ENCODE data around the gene DCDC2B. TPM values are rescaled to one million over a fixed set of nuclear protein-coding genes. Genes with fewer than 3 reads are reported as not detected.

Gene DCDC2B
- total RNA-seq, 1 experiment from 2014 or later = not detected

DNA sequence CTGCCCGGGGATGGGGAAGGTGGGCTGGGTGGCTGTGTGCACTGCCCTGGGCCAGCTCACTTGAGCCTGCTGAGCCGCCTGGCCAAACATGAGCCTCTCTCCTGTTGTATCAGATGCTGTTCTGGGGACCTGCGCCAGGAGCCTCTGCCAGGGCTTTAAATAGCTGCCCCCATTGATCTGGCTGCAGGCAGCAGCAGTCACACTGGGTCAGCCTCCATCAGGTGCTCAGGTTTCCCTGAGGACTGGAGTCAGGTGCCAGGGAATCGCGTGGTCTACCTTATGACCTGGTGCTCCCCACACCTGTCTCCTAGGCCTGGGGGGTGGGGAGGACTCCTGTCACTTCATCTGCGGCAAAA is 9.2 kb upstream of the DCDC2B start:
- no peak for DNase-seq (ENCODE audit: low spot score)
- intact Hi-C loops (cut with micrococcal nuclease; ENCODE audit: unreplicated experiment) = no loop called here
- ChIA-PET POLR2A (ENCODE audit: low non-redundant PET) (no interaction called here), CTCF (no interaction called here)
- Histone ChIP-seq H3K4me3 (ENCODE audit: low read depth, low read length, poor library complexity, severe bottlenecking) (peak overlapping the region; percentile 62), H3K27ac (ENCODE audit: low read depth, low read length, poor library complexity, severe bottlenecking) (peak overlapping the region; percentile 75), H3K27me3 (replicated peaks; ENCODE audit: insufficient read depth, low read depth, low read length, poor library complexity) (no peaks in the 10 kb centered on the region), H3K36me3 (ENCODE audit: insufficient read depth, low read length, poor library complexity, severe bottlenecking) (peaks cover 27% of the 10 kb centered on the region), H3K4me1 (ENCODE audit: insufficient read depth, low read length, poor library complexity, severe bottlenecking) (peaks cover 14% of the 10 kb centered on the region), H3K9me3 (ENCODE audit: low read depth, low read length, poor library complexity, severe bottlenecking) (no peaks in the 10 kb centered on the region)
- TF ChIP-seq CTCF (conservative IDR thresholded peaks at IDR 0.05; ENCODE audit: low read depth, low read length) (no peak), EZH2 (IDR thresholded peaks at IDR 0.05; ENCODE audit: borderline replicate concordance, low read depth, low read length, poor library complexity, severe bottlenecking) (no peak)
- BruUV-seq (replicated peaks) = no TSS peak

DNA sequence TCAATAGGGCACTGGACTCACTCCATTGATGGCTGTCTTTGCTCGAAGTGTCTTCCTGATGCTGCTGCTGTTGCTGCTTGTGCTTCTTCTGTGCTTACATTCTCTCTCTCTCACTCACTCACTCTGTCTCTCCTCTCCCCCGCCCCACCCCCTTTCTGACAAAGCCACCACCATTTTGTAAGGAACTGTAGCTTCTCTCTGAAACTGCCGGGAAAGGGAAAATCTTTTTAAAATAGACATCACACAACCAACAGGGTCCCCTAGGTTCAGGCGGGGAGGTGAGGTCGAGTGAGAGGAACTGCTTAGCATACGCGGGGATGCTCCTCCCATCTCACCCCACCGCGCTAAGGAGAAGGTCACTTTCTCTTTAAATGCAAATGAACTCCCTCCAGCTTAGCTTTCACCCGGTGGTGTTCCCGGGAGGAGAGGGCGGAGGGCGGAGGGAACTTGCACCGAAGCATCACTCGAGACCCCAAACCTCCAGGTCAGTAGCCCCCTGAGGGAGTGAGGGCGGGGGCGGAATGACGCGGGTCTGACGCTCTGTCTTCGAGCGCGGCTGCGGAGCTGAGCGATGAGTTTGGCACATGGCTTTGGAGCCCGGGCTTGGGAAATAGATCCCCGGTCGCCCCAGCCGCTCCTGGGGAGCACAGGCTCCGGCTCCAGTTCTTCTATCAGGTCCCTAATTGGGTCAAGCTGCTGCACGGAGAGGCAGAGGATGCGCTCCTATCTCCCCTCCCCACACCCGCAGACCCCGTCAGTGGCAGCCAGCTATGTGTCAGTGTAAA is 8.5 kb upstream of the DCDC2B start, which contains the start of gene CCDC28B:
CCDC28B (plus strand) TSS at position 370 of the 785 bp plus-strand sequence. CDS start 1,341 bp downstream, outside the sequence.
- TF ChIP-seq EZH2 (IDR thresholded peaks at IDR 0.05; ENCODE audit: borderline replicate concordance, low read depth, low read length, poor library complexity, severe bottlenecking) (no peak), CTCF (conservative IDR thresholded peaks at IDR 0.05; ENCODE audit: low read depth, low read length) (no peak)
- Histone ChIP-seq H3K27me3 (replicated peaks; ENCODE audit: insufficient read depth, low read depth, low read length, poor library complexity) (no peaks in the 10 kb centered on the region), H3K27ac (ENCODE audit: low read depth, low read length, poor library complexity, severe bottlenecking) (peak within 1 kb of the TSS; percentile 75), H3K4me3 (ENCODE audit: low read depth, low read length, poor library complexity, severe bottlenecking) (peak within 1 kb of the TSS; percentile 62), H3K4me1 (ENCODE audit: insufficient read depth, low read length, poor library complexity, severe bottlenecking) (peaks cover 14% of the 10 kb centered on the region), H3K36me3 (ENCODE audit: insufficient read depth, low read length, poor library complexity, severe bottlenecking) (peaks cover 21% of the 10 kb centered on the region), H3K9me3 (ENCODE audit: low read depth, low read length, poor library complexity, severe bottlenecking) (no peaks in the 10 kb centered on the region)
- DNase-seq (ENCODE audit: low spot score) = peak; percentile 71
- ChIA-PET CTCF (interaction anchor here (0.5 to 1.2 kb wide), 4 partner anchors 15 to 136 kb away, joined by 3 to 4 read pairs (median 3); partner anchors contain the start of gene MARCKSL1), POLR2A (ENCODE audit: low non-redundant PET) (interaction anchor here (0.6 kb wide), 1 partner anchor 126 kb away, joined by 6 read pairs; no protein-coding TSS in a partner anchor)
- intact Hi-C loops (cut with micrococcal nuclease; ENCODE audit: unreplicated experiment) = no loop called here
- BruUV-seq (replicated peaks) = no TSS peak

GRCh38 chr1:32201011-32201855 is 7.7 kb upstream of the DCDC2B start:
- BruUV-seq (replicated peaks) = no TSS peak
- peak; percentile 76 for DNase-seq (ENCODE audit: low spot score)
- Histone ChIP-seq H3K27me3 (replicated peaks; ENCODE audit: insufficient read depth, low read depth, low read length, poor library complexity) (no peaks in the 10 kb centered on the region), H3K36me3 (ENCODE audit: insufficient read depth, low read length, poor library complexity, severe bottlenecking) (peaks cover 14% of the 10 kb centered on the region), H3K4me3 (ENCODE audit: low read depth, low read length, poor library complexity, severe bottlenecking) (peak overlapping the region; percentile 62), H3K9me3 (ENCODE audit: low read depth, low read length, poor library complexity, severe bottlenecking) (no peaks in the 10 kb centered on the region), H3K27ac (ENCODE audit: low read depth, low read length, poor library complexity, severe bottlenecking) (peak overlapping the region; percentile 58), H3K4me1 (ENCODE audit: insufficient read depth, low read length, poor library complexity, severe bottlenecking) (peaks cover 14% of the 10 kb centered on the region)
- POLR2A ChIA-PET (ENCODE audit: low non-redundant PET) = no interaction called here
- TF ChIP-seq EZH2 (IDR thresholded peaks at IDR 0.05; ENCODE audit: borderline replicate concordance, low read depth, low read length, poor library complexity, severe bottlenecking) = no peak
- TF ChIP-seq CTCF (conservative IDR thresholded peaks at IDR 0.05; ENCODE audit: low read depth, low read length) = no peak
- intact Hi-C loops (cut with micrococcal nuclease; ENCODE audit: unreplicated experiment) = no loop called here
- CTCF ChIA-PET = interaction anchor here (0.5 to 1.2 kb wide), 3 partner anchors 14 to 92 kb away, joined by 3 to 4 read pairs (median 3); no protein-coding TSS in a partner anchor

Measured in A673 (cell line).